SU-DHL-6 (cell line): Measurements from ENCODE around the gene CIART.

Experiments
- H2AFZ ChIP-seq: fragments of 200-600 bp; sonication (generic); 2 replicates; pipeline ENCODE4 v1.6.1; 2014; ENCODE audit warnings: low read depth, mild to moderate bottlenecking, moderate library complexity, mixed read lengths, antibody characterized with exemption, low read length; ENCODE audit not compliant: severe bottlenecking
- H3F3A ChIP-seq: fragments of 200-600 bp; shearing (Covaris generic); 2 replicates; pipeline ENCODE4 v1.6.0; 2016; ENCODE audit warnings: antibody characterized with exemption, mild to moderate bottlenecking; ENCODE audit not compliant: insufficient read depth
- H3K27ac ChIP-seq: fragments of 200-600 bp; sonication (generic); 2 replicates; pipeline ENCODE4 v1.5.1; 2016; ENCODE audit warnings: low read depth, mild to moderate bottlenecking, low read length, moderate library complexity, mixed read lengths
- H3K27me3 ChIP-seq: fragments of 200-600 bp; sonication (generic), shearing (Covaris generic); 2 replicates; pipeline ENCODE4 v1.6.0; 2014; ENCODE audit warnings: mild to moderate bottlenecking, low read length
- H3K36me3 ChIP-seq: fragments of 200-600 bp; sonication (generic); 2 replicates; pipeline ENCODE4 v1.6.1; 2014; ENCODE audit warnings: mild to moderate bottlenecking, low read length, mixed read lengths
- H3K4me2 ChIP-seq: fragments of 300-600, 200-600 bp; shearing (Covaris generic), sonication (generic); 2 replicates; pipeline ENCODE4 v1.6.0; 2014; ENCODE audit warnings: low read length, low read depth, mild to moderate bottlenecking; ENCODE audit not compliant: poor library complexity, severe bottlenecking
- H3K4me3 ChIP-seq: fragments of 200-600 bp; sonication (generic); 2 replicates; pipeline ENCODE4 v1.5.1; 2014; ENCODE audit warnings: antibody characterized with exemption, low read length, mild to moderate bottlenecking, mixed read lengths; ENCODE audit not compliant: insufficient read depth, poor library complexity, severe bottlenecking
- H3K79me2 ChIP-seq: fragments of 200-600 bp; sonication (generic); 2 replicates; pipeline ENCODE4 v1.6.1; 2014; ENCODE audit warnings: mild to moderate bottlenecking, low read length, moderate library complexity; ENCODE audit not compliant: insufficient read depth
- H3K9ac ChIP-seq: fragments of 200-600 bp; sonication (generic); 2 replicates; pipeline ENCODE4 v1.7.0; 2014; ENCODE audit warnings: mild to moderate bottlenecking, low read length
- H3K9me2 ChIP-seq: fragments of 200-600 bp; sonication (generic); replicated peaks from 2 replicates; pipeline ENCODE4 v1.6.1; 2014; ENCODE audit warnings: low read length; ENCODE audit not compliant: insufficient read depth
- H3K9me3 ChIP-seq: fragments of 200-600 bp; sonication (generic); 2 replicates; pipeline ENCODE4 v1.6.1; 2014; ENCODE audit warnings: low read length, mixed read lengths; ENCODE audit not compliant: insufficient read depth
- H4K20me1 ChIP-seq: fragments of 200-600 bp; sonication (generic); 2 replicates; pipeline ENCODE4 v1.6.1; 2014; ENCODE audit warnings: low read depth, mild to moderate bottlenecking, antibody characterized with exemption, low read length, moderate library complexity, mixed read lengths
- EZH2phosphoT487 ChIP-seq: fragments of 200-600 bp; sonication (generic), shearing (Covaris generic); conservative IDR thresholded peaks from 2 replicates; pipeline ENCODE4 v1.6.1; 2018; ENCODE audit warnings: mild to moderate bottlenecking, antibody characterized with exemption, low read length, moderate library complexity, mixed read lengths
- TF ChIP-seq, protein P1 (sequence below): fragments of 200-600 bp; sonication (generic); IDR thresholded peaks from one replicate; pipeline ENCODE4 v1.5.1; 2017; ENCODE audit warnings: antibody characterized with exemption, mild to moderate bottlenecking, low read length, moderate library complexity; ENCODE audit not compliant: insufficient read depth, poor library complexity, severe bottlenecking

CIART gene

DNA sequence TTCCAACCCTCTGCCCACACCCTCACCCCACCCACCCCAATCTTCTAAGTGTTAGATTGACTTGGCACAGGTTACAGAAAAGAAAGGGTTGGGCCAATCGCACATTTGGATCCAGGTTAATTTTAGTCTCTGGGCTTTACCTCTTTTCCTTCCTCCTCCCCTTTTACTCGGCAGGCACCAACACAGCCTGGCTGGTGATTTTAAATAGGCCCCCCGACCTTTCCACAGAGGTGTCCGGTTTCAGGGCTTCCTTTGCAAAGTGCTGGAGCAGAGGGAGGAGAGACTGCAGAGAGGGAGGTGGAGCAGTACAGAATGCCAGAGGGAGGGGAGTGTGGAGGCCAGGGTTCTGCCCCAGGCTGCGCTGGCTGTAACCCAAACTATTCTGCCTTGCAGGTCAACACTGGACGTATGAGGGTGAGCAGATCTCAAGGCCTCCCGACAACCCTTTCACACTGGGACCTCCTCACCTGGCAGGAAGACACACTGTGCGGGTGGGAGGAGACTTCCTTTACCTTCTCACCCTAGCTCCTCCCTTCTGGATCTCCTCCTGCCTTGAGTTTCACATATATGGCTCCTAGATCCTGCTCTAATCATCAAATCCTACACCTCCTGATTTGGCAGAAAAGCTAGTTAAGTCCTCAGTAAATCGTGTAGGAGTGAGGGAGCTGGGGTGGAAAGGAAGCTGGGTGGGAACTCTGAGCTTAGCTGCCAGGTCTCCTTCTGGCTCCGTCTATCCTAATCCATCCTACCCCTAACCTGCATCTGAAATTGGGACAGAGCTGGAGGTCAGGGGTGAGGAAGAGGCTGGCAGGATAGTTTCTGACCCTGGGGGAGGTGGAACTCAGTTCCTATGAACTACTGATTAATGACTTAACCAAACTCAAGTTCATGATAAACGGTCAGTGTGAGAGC is 22.3 kb upstream of the CIART start:
- no peak overlapping the region for H3K27ac ChIP-seq
- H3K4me2 ChIP-seq = no peak overlapping the region
- no peak overlapping the region for H3K9ac ChIP-seq
- no peaks in the 10 kb centered on the region for H3K27me3 ChIP-seq
- no peaks in the 10 kb centered on the region for H4K20me1 ChIP-seq
- H3K79me2 ChIP-seq = no peaks in the 10 kb centered on the region
- H3K9me2 ChIP-seq = no peaks in the 10 kb centered on the region
- no peaks in the 10 kb centered on the region for H3K9me3 ChIP-seq
- no peaks in the 10 kb centered on the region for H3K36me3 ChIP-seq
- H3K4me3 ChIP-seq = no peak overlapping the region
- TF ChIP-seq, protein P1, sequence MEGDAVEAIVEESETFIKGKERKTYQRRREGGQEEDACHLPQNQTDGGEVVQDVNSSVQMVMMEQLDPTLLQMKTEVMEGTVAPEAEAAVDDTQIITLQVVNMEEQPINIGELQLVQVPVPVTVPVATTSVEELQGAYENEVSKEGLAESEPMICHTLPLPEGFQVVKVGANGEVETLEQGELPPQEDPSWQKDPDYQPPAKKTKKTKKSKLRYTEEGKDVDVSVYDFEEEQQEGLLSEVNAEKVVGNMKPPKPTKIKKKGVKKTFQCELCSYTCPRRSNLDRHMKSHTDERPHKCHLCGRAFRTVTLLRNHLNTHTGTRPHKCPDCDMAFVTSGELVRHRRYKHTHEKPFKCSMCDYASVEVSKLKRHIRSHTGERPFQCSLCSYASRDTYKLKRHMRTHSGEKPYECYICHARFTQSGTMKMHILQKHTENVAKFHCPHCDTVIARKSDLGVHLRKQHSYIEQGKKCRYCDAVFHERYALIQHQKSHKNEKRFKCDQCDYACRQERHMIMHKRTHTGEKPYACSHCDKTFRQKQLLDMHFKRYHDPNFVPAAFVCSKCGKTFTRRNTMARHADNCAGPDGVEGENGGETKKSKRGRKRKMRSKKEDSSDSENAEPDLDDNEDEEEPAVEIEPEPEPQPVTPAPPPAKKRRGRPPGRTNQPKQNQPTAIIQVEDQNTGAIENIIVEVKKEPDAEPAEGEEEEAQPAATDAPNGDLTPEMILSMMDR = no peak
- no peak for TF ChIP-seq EZH2phosphoT487
- peaks cover 3% of the 10 kb centered on the region; the same call in 1 of the 2 replicates for H3F3A ChIP-seq
- no peak overlapping the region for H2AFZ ChIP-seq

DNA sequence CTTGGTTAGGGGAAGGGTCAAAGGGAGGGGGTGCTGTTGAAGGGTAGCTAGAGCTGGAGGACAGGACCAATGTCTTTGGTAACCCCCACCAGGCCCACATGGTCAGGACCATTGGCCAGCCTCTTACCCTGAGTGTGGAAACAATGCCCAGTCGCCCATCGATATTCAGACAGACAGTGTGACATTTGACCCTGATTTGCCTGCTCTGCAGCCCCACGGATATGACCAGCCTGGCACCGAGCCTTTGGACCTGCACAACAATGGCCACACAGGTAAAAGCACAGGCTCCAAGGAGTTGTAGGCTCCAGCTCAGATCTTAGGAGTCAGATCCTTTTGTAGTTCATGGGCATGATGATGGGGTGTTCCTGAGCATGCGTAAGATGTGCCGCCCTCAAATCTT is 21.0 kb upstream of the CIART start:
- H3K4me3 ChIP-seq = no peak overlapping the region
- H3K27ac ChIP-seq = no peak overlapping the region
- H3K79me2 ChIP-seq = no peaks in the 10 kb centered on the region
- H3K4me2 ChIP-seq = no peak overlapping the region
- H4K20me1 ChIP-seq = no peaks in the 10 kb centered on the region
- no peak overlapping the region for H3K9ac ChIP-seq
- no peaks in the 10 kb centered on the region for H3K9me2 ChIP-seq
- H3K27me3 ChIP-seq = no peaks in the 10 kb centered on the region
- peaks cover 3% of the 10 kb centered on the region; the same call in 1 of the 2 replicates for H3F3A ChIP-seq
- H3K9me3 ChIP-seq = no peaks in the 10 kb centered on the region
- no peak overlapping the region for H2AFZ ChIP-seq
- TF ChIP-seq, protein P1 = no peak
- TF ChIP-seq EZH2phosphoT487 = no peak
- no peaks in the 10 kb centered on the region for H3K36me3 ChIP-seq

DNA sequence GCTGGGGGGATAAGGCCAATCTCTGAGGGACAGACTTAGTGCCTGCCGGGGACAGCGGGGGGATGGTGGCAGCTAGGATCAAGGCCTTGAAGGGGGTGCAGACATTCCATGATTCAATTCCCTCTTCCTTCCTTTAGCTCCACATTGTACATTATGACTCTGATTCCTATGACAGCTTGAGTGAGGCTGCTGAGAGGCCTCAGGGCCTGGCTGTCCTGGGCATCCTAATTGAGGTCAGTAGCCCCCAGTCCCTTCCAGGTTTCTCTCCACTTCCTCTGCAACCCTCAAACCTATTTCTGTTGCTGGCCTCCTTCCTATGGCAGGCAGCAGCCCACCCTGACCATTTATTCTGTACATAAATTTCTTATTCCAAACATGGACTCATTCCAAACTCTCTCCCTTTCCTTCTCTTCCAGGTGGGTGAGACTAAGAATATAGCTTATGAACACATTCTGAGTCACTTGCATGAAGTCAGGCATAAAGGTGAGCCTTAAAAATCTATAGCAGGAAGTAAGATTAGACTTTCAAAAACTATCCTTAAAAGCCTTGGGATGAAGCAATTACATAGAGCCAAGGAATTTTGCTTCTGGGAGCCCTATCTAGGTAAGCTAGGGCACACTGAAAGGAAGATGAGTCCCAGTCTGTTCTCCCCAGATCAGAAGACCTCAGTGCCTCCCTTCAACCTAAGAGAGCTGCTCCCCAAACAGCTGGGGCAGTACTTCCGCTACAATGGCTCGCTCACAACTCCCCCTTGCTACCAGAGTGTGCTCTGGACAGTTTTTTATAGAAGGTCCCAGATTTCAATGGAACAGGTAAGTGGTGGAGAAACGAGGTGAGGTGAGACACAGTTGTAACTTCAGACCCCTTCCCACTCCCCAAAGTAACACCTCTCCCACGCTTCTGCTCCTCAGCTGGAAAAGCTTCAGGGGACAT is 19.7 kb upstream of the CIART start:
- Histone ChIP-seq H3F3A (peaks cover 3% of the 10 kb centered on the region; the same call in 1 of the 2 replicates), H3K4me2 (no peak overlapping the region), H4K20me1 (no peaks in the 10 kb centered on the region), H3K79me2 (peaks cover 6% of the 10 kb centered on the region), H2AFZ (no peak overlapping the region), H3K36me3 (no peaks in the 10 kb centered on the region), H3K27me3 (no peaks in the 10 kb centered on the region), H3K27ac (no peak overlapping the region), H3K9me2 (no peaks in the 10 kb centered on the region), H3K9me3 (no peaks in the 10 kb centered on the region), H3K4me3 (no peak overlapping the region), H3K9ac (no peak overlapping the region)
- no peak for TF ChIP-seq EZH2phosphoT487
- TF ChIP-seq, protein P1 = no peak
